WTC11 (cell line): ENCODE measurements around the gene PRKCE. TPM values are rescaled to one million over a fixed set of nuclear protein-coding genes. Genes with fewer than 3 reads are reported as not detected.

Experiments used
- ATAC-seq: fragments of 200-7000 bp; cut with Tn5 transposase; 2 replicates; pipeline ENCODE4 v1.10.0; 2021; ENCODE audit warnings: mild to moderate bottlenecking, moderate library complexity
- CTCF ChIA-PET: fragments of 300-600 bp; sonication (Branson Sonifier 250); formaldehyde crosslinking; loops from one replicate; lab custom pipeline; 2021; ENCODE audit warnings: antibody characterized with exemption; lab: Charles Lee
- POLR2A ChIA-PET: fragments of 350-600 bp; sonication (Branson Sonifier 250); formaldehyde crosslinking; loops from one replicate; lab custom pipeline; 2021; ENCODE audit warnings: antibody characterized with exemption; lab: Charles Lee
- DNase-seq: peaks from one replicate; pipeline ENCODE4 v3.0.0; 2021; ENCODE audit warnings: low spot score
- H3K27ac Mint-ChIP-seq: 2 replicates; pipeline ENCODE4 v1.8.0; 2021; ENCODE audit warnings: mixed read lengths
- H3K27me3 Mint-ChIP-seq: 2 replicates; pipeline ENCODE4 v1.8.0; 2021; ENCODE audit warnings: low read depth, mild to moderate bottlenecking, moderate library complexity, mixed read lengths
- H3K36me3 Mint-ChIP-seq: 2 replicates; pipeline ENCODE4 v1.8.0; 2021; ENCODE audit warnings: mixed read lengths
- H3K4me1 Mint-ChIP-seq: 2 replicates; pipeline ENCODE4 v1.8.0; 2022; ENCODE audit warnings: mixed read lengths
- H3K4me3 Mint-ChIP-seq: 2 replicates; pipeline ENCODE4 v1.8.0; 2021; ENCODE audit warnings: mild to moderate bottlenecking, moderate library complexity, mixed read lengths
- H3K9me3 Mint-ChIP-seq: 2 replicates; pipeline ENCODE4 v1.8.0; 2021; ENCODE audit warnings: mixed read lengths
- E2F1 ChIP-seq: sonication (generic); formaldehyde crosslinking; IDR thresholded peaks from 2 replicates; pipeline ENCODE4 v1.8.0; 2022; ENCODE audit warnings: mild to moderate bottlenecking, missing genetic modification reagents
- ERG ChIP-seq: fragments of 250-450 bp; sonication (Bioruptor Pico); IDR thresholded peaks from 2 replicates; pipeline ENCODE4 v1.8.0; 2021; ENCODE audit warnings: mild to moderate bottlenecking
- ETV6 ChIP-seq: sonication (generic); formaldehyde crosslinking; IDR thresholded peaks from 2 replicates; pipeline ENCODE4 v1.8.1; 2022; ENCODE audit warnings: mild to moderate bottlenecking, missing genetic modification reagents
- HMGA2 ChIP-seq: fragments of 250-450 bp; sonication (Bioruptor Pico); IDR thresholded peaks from 2 replicates; pipeline ENCODE4 v1.4.0; 2021; ENCODE audit warnings: mild to moderate bottlenecking, moderate library complexity
- JAZF1 ChIP-seq: fragments of 250-450 bp; sonication (Bioruptor Pico); IDR thresholded peaks from 2 replicates; pipeline ENCODE4 v1.9.0; 2021; ENCODE audit warnings: moderate library complexity, mild to moderate bottlenecking, inconsistent platforms
- JUN ChIP-seq: sonication (generic); formaldehyde crosslinking; IDR thresholded peaks from 2 replicates; pipeline ENCODE4 v1.8.0; 2023; ENCODE audit warnings: mild to moderate bottlenecking, missing genetic modification reagents
- NFE2L1 ChIP-seq: sonication (generic); formaldehyde crosslinking; IDR thresholded peaks from 2 replicates; pipeline ENCODE4 v1.8.1; 2023; ENCODE audit warnings: missing genetic modification reagents
- NR3C1 ChIP-seq: sonication (generic); formaldehyde crosslinking; conservative IDR thresholded peaks from 2 replicates; pipeline ENCODE4 v1.8.1; 2023; ENCODE audit warnings: low read depth, mild to moderate bottlenecking, missing genetic modification reagents
- SMAD3 ChIP-seq: sonication (generic); formaldehyde crosslinking; IDR thresholded peaks from 2 replicates; pipeline ENCODE4 v1.8.0; 2022; ENCODE audit warnings: missing genetic modification reagents, mild to moderate bottlenecking, borderline replicate concordance
- SMAD4 ChIP-seq: sonication (generic); formaldehyde crosslinking; IDR thresholded peaks from 2 replicates; pipeline ENCODE4 v1.8.0; 2022; ENCODE audit warnings: mild to moderate bottlenecking, missing genetic modification reagents
- SP1 ChIP-seq: sonication (generic); formaldehyde crosslinking; conservative IDR thresholded peaks from 2 replicates; pipeline ENCODE4 v1.8.1; 2022; ENCODE audit warnings: missing genetic modification reagents
- TEAD1 ChIP-seq: sonication (generic); formaldehyde crosslinking; IDR thresholded peaks from 2 replicates; pipeline ENCODE4 v1.8.0; 2022; ENCODE audit warnings: mild to moderate bottlenecking, missing genetic modification reagents
- ZBTB21 ChIP-seq: sonication (generic); formaldehyde crosslinking; IDR thresholded peaks from 2 replicates; pipeline ENCODE4 v1.8.1; 2023; ENCODE audit warnings: mild to moderate bottlenecking, missing genetic modification reagents, borderline replicate concordance
- ZNF138 ChIP-seq: sonication (generic); formaldehyde crosslinking; conservative IDR thresholded peaks from 2 replicates; pipeline ENCODE4 v1.8.1; 2022; ENCODE audit warnings: mild to moderate bottlenecking, moderate library complexity, missing genetic modification reagents
- ZNF671 ChIP-seq: fragments of 250-450 bp; sonication (Bioruptor Pico); IDR thresholded peaks from 2 replicates; pipeline ENCODE4 v1.8.0; 2021; ENCODE audit warnings: mild to moderate bottlenecking
- total RNA-seq: library from RNA; stranded (reverse); gene quantifications from 3 replicates; pipeline ENCODE4 v1.2.3, GENCODE V29; 2021
- TF ChIP-seq, protein P1 (sequence below): sonication (generic); formaldehyde crosslinking; IDR thresholded peaks from 2 replicates; pipeline ENCODE4 v1.8.1; 2023; ENCODE audit warnings: mild to moderate bottlenecking, missing genetic modification reagents, moderate library complexity
- TF ChIP-seq, protein P2 (sequence below): fragments of 250-450 bp; sonication (Bioruptor Pico); IDR thresholded peaks from 2 replicates; pipeline ENCODE4 v1.9.0; 2021; ENCODE audit warnings: mild to moderate bottlenecking
- TF ChIP-seq, protein P3 (sequence below): sonication (generic); formaldehyde crosslinking; IDR thresholded peaks from 2 replicates; pipeline ENCODE4 v1.8.1; 2023; ENCODE audit warnings: mild to moderate bottlenecking, moderate library complexity, missing genetic modification reagents
- TF ChIP-seq, protein P4 (sequence below): sonication (generic); formaldehyde crosslinking; IDR thresholded peaks from 2 replicates; pipeline ENCODE4 v1.8.0; 2022; ENCODE audit warnings: mild to moderate bottlenecking, missing genetic modification reagents

Gene PRKCE
- total RNA-seq, 1 experiment from 2014 or later, result 5.8 TPM

DNA sequence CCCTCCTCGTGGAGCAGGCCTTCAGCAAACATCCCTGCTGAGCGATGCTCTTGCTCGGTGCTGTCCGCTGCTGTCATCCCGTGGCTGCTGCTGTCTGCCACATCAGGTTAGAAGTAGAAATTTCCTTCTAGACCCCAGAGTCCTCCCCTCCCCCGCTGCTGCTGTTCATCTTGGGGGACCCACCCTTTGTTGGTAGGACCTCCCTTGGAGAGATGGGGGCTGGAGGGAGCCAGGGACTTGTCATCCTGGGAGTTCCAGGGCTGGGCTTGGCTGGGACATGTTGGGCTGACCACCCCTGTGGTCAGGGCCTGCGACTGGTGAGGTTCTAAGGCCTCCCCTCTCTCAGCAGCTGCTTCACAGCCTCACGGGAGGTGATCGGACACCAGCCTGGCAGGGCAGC, 122.4 kb downstream of the PRKCE start:
- no peak overlapping the region for H3K27ac Mint-ChIP-seq
- ChIA-PET CTCF (no interaction called here), POLR2A (no interaction called here)
- ATAC-seq, result no peak
- TF ChIP-seq SMAD4 (CRISPR knock-in tag), result no peak
- no peak for TF ChIP-seq HMGA2
- no peaks in the 10 kb centered on the region for H3K27me3 Mint-ChIP-seq
- H3K4me1 Mint-ChIP-seq, result peaks cover 28% of the 10 kb centered on the region
- H3K4me3 Mint-ChIP-seq, result no peak overlapping the region
- H3K9me3 Mint-ChIP-seq, result no peaks in the 10 kb centered on the region
- no peak for DNase-seq
- no peaks in the 10 kb centered on the region for H3K36me3 Mint-ChIP-seq

- Mint-ChIP-seq H3K9me3 (no peaks in the 10 kb centered on the region), H3K4me3 (no peak overlapping the region), H3K27ac (no peak overlapping the region), H3K4me1 (peaks cover 23% of the 10 kb centered on the region), H3K36me3 (no peaks in the 10 kb centered on the region), H3K27me3 (no peaks in the 10 kb centered on the region)
- ChIA-PET POLR2A (no interaction called here), CTCF (no interaction called here)
- ATAC-seq, result no peak
- TF ChIP-seq, protein P1, sequence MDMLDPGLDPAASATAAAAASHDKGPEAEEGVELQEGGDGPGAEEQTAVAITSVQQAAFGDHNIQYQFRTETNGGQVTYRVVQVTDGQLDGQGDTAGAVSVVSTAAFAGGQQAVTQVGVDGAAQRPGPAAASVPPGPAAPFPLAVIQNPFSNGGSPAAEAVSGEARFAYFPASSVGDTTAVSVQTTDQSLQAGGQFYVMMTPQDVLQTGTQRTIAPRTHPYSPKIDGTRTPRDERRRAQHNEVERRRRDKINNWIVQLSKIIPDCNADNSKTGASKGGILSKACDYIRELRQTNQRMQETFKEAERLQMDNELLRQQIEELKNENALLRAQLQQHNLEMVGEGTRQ (CRISPR knock-in tag), result no peak
- TF ChIP-seq JUN (CRISPR knock-in tag) (no peak), JAZF1 (no peak), SMAD3 (no peak), ERG (CRISPR knock-in tag) (no peak), E2F1 (CRISPR knock-in tag) (no peak), ZBTB21 (CRISPR knock-in tag) (no peak), SP1 (CRISPR knock-in tag) (no peak), NR3C1 (CRISPR knock-in tag) (no peak), ZNF671 (CRISPR knock-in tag) (no peak), NFE2L1 (CRISPR knock-in tag) (no peak), ETV6 (no peak), TEAD1 (CRISPR knock-in tag) (no peak), ZNF138 (no peak)
- TF ChIP-seq, protein P2, sequence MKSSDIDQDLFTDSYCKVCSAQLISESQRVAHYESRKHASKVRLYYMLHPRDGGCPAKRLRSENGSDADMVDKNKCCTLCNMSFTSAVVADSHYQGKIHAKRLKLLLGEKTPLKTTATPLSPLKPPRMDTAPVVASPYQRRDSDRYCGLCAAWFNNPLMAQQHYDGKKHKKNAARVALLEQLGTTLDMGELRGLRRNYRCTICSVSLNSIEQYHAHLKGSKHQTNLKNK (CRISPR knock-in tag), result no peak
- TF ChIP-seq, protein P3, sequence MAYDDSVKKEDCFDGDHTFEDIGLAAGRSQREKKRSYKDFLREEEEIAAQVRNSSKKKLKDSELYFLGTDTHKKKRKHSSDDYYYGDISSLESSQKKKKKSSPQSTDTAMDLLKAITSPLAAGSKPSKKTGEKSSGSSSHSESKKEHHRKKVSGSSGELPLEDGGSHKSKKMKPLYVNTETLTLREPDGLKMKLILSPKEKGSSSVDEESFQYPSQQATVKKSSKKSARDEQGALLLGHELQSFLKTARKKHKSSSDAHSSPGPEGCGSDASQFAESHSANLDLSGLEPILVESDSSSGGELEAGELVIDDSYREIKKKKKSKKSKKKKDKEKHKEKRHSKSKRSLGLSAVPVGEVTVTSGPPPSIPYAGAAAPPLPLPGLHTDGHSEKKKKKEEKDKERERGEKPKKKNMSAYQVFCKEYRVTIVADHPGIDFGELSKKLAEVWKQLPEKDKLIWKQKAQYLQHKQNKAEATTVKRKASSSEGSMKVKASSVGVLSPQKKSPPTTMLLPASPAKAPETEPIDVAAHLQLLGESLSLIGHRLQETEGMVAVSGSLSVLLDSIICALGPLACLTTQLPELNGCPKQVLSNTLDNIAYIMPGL (CRISPR knock-in tag), result no peak
- TF ChIP-seq, protein P4, sequence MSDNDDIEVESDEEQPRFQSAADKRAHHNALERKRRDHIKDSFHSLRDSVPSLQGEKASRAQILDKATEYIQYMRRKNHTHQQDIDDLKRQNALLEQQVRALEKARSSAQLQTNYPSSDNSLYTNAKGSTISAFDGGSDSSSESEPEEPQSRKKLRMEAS (CRISPR knock-in tag), result no peak
- no peak for DNase-seq
Observed at GRCh38 chr2:45774688-45775244, 123.3 kb downstream of the PRKCE start.
